Uterus (tissue), 4 donors: ENCODE measurements around the gene COL18A1. TPM values are rescaled to one million over a fixed set of nuclear protein-coding genes. Genes with fewer than 3 reads are reported as not detected.

Source experiments
- DNase-seq, 2 donors: peaks; one replicate each; pipeline ENCODE4 v3.0.0-alpha.2; 2019 to 2020
- H3K27ac ChIP-seq, 2 donors: fragments of 200-600 bp; sonication (generic); 1 replicate in 1 of 2; 2 replicates in 1 of 2; pipeline ENCODE4 v1.5.1; 2016 to 2018
- H3K27me3 ChIP-seq, 2 donors: fragments of 200-600 bp; sonication (generic); one replicate each; pipeline ENCODE4 v1.5.1; 2018 to 2019; ENCODE audit warnings: control low read depth in 1 of 2
- H3K36me3 ChIP-seq, 2 donors: fragments of 200-600 bp; sonication (generic); one replicate each; pipeline ENCODE4 v1.5.1; 2019; ENCODE audit warnings: control low read depth in 1 of 2
- H3K4me1 ChIP-seq, 2 donors: fragments of 200-600 bp; sonication (generic); one replicate each; pipeline ENCODE4 v1.5.1; 2018 to 2019; ENCODE audit warnings: control low read depth in 1 of 2
- H3K4me3 ChIP-seq, 2 donors: fragments of 200-600 bp; sonication (generic); 1 replicate in 1 of 2; 2 replicates in 1 of 2; pipeline ENCODE4 v1.5.1; 2018 to 2019; ENCODE audit warnings: mild to moderate bottlenecking in 1 of 2
- H3K9me3 ChIP-seq, 2 donors: fragments of 200-600 bp; sonication (generic); one replicate each; pipeline ENCODE4 v1.5.1; 2019; ENCODE audit warnings: control low read depth in 1 of 2
- POLR2A ChIP-seq, 2 donors: fragments of 450-650 bp; IDR thresholded peaks; one replicate each; pipeline ENCODE4 v1.6.1; 2016; ENCODE audit warnings: antibody characterized with exemption in 2 of 2, mild to moderate bottlenecking in 1 of 2, moderate library complexity in 1 of 2
- intact Hi-C: fragments of 100-400 bp; cut with DNase I; formaldehyde crosslinking; loops from one replicate; pipeline ENCODE4 v1.15.1; 2023; ENCODE audit warnings: low total_unique reads
- total RNA-seq, 4 donors: library from RNA; depleted of rRNA in 3 of 4; stranded (reverse); fragments of >200 nt in 3 of 4; gene quantifications; one replicate each; pipeline versions ENCODE4 v1.1.0 to v1.2.4, GENCODE V29; 2014 to 2023
- TF ChIP-seq, protein P1 (sequence below), 4 experiments: fragments of 200-600 bp in 2 of 4; fragments of 450-650 bp in 2 of 4; sonication (generic) in 2 of 4; IDR thresholded peaks; one replicate each; pipeline ENCODE4 v1.5.1; 2016 to 2019; ENCODE audit warnings: antibody characterized with exemption in 4 of 4, mild to moderate bottlenecking in 2 of 4, moderate library complexity in 1 of 4
- donor health status: DM: yes; HTN: yes; CAD: no.

The COL18A1 gene
- total RNA-seq, 4 donors from 2014 or later, result 73.0 to 223 (median 152) TPM

DNA sequence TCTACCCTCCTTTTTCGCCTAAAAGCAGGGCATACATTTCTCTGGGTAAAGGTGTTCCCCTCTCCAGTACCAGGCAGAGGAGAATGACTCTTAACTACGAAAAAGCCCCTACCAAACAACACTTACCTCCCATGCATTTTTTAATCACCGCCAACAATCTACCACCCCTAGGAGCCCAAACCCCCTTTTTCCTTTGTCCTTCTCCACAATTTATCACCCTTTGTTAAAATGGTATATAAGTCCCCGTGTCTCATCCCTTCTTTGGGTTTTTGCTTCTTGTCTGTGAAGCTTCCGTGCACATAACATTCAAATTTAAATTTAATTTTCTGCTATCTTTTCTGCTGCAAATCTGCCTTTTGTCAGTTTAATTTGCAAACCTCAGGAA is 27.6 kb upstream of the COL18A1 start:
- intact Hi-C loops, result no loop called here
- no peak overlapping the region for H3K4me3 ChIP-seq
- TF ChIP-seq, protein P1, sequence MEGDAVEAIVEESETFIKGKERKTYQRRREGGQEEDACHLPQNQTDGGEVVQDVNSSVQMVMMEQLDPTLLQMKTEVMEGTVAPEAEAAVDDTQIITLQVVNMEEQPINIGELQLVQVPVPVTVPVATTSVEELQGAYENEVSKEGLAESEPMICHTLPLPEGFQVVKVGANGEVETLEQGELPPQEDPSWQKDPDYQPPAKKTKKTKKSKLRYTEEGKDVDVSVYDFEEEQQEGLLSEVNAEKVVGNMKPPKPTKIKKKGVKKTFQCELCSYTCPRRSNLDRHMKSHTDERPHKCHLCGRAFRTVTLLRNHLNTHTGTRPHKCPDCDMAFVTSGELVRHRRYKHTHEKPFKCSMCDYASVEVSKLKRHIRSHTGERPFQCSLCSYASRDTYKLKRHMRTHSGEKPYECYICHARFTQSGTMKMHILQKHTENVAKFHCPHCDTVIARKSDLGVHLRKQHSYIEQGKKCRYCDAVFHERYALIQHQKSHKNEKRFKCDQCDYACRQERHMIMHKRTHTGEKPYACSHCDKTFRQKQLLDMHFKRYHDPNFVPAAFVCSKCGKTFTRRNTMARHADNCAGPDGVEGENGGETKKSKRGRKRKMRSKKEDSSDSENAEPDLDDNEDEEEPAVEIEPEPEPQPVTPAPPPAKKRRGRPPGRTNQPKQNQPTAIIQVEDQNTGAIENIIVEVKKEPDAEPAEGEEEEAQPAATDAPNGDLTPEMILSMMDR (IDR thresholded peaks at IDR 0.05), result no peak
- no peak for TF ChIP-seq POLR2A (IDR thresholded peaks at IDR 0.05)
- no peaks in the 10 kb centered on the region for H3K4me1 ChIP-seq
- no peak for DNase-seq
- no peaks in the 10 kb centered on the region for H3K36me3 ChIP-seq
- no peak overlapping the region for H3K27ac ChIP-seq
- H3K9me3 ChIP-seq, result no peaks in the 10 kb centered on the region
- no peaks in the 10 kb centered on the region for H3K27me3 ChIP-seq

DNA sequence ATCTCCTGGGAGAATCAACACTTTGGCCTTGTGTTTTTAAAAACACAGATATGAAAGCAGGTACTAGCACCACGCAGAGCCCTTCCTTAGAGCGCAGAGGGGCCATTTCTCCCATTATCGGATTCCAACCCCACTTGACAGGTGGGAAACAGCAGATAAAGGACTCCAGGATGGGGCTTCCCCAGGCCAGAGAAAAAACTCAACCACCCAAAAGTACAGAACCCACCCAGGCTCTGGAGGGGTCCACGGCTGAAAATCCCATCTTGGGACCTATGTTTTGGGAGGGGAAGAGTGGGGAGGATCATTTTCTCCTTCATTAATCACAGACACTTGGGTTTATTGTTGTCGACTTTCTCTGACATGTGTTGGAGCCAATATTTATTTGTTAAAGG is 27.1 kb upstream of the COL18A1 start:
- TF ChIP-seq POLR2A (IDR thresholded peaks at IDR 0.05), result no peak
- TF ChIP-seq, protein P1 (IDR thresholded peaks at IDR 0.05), result no peak
- intact Hi-C loops, result no loop called here
- H3K4me1 ChIP-seq, result no peaks in the 10 kb centered on the region
- DNase-seq, result peak in 1 of 2 donors; percentile 2
- H3K4me3 ChIP-seq, result no peak overlapping the region
- H3K36me3 ChIP-seq, result no peaks in the 10 kb centered on the region
- no peak overlapping the region for H3K27ac ChIP-seq
- H3K9me3 ChIP-seq, result no peaks in the 10 kb centered on the region
- H3K27me3 ChIP-seq, result no peaks in the 10 kb centered on the region

DNA sequence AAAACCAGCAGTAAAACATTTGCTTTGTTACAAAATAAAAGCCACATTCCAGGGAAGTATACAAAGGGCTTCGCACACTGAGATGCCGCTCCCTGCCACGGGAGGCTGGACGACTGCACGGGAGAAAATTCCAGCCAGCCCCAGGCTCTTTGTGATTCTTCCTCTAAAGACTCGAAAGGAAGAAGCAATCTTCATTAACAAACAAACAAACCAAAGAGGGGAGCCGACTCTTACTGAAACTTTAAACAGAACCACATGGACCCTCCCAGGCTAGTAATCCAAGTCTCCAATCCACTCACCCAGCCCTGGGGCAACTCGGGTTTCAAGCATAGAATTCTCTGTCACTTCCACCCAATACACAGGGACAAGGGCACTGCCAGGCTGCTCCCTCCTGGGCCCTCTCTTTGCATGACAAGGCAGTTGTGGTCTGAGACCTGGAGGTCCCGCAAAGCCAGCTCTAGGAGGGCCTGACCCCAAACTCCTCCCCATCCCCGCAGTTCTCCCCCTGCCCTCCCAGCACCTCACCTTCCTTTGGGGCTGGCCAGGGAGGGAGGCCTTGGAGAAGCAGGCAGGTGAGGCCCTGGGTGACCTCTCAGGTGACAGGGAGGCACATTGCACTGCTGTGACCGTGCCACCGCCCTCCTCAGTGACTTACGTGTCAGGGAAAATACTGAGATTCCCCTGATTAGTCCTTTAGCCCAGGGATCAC is 26.6 kb upstream of the COL18A1 start:
- Histone ChIP-seq H3K27me3 (no peaks in the 10 kb centered on the region), H3K27ac (no peak overlapping the region), H3K4me3 (no peak overlapping the region), H3K4me1 (no peaks in the 10 kb centered on the region), H3K9me3 (no peaks in the 10 kb centered on the region), H3K36me3 (no peaks in the 10 kb centered on the region)
- peak in 1 of 2 donors; percentile 13 for DNase-seq
- intact Hi-C loops, result no loop called here
- TF ChIP-seq POLR2A (IDR thresholded peaks at IDR 0.05), result no peak
- TF ChIP-seq, protein P1 (IDR thresholded peaks at IDR 0.05), result no peak

DNA sequence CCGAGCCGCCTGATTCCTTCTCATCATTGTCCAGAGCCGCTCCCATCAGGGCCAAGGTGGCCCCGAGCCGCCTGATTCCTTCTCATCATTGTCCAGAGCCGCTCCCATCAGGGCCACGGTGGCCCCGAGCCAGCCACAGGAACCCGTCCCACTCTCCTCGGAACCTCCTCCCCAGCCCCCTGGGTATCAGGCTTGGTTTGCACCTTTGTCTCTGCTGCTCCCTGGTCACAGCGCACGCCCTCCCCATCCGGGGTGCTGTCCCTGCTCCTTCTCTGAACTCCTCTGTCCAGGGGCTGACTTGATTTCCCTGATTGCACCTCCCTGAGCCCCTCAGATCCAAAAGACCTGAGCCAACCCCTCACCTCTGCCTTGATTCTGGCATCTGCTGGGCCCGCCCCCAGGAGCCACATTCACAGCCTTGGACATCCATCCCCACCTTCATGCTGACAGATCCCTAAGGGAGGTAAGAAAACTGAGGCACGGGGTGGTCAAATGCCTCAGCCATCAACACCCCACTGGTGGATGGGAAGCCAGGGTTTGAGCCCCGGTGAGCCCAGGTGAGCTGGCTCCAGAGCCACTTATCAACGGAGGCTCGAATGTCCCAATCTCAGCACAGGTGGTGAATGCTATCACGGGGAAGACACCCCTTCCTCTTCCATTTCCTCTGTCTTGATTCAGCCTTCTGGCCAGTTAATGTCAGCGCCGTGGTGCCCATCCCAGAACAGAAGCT is 25.6 kb upstream of the COL18A1 start:
- DNase-seq, result peak in 1 of 2 donors; percentile 10
- H3K36me3 ChIP-seq, result no peaks in the 10 kb centered on the region
- H3K27ac ChIP-seq, result no peak overlapping the region
- no peak overlapping the region for H3K4me3 ChIP-seq
- H3K9me3 ChIP-seq, result no peaks in the 10 kb centered on the region
- no peaks in the 10 kb centered on the region for H3K27me3 ChIP-seq
- intact Hi-C loops, result no loop called here
- no peaks in the 10 kb centered on the region for H3K4me1 ChIP-seq
- TF ChIP-seq, protein P1 (IDR thresholded peaks at IDR 0.05), result no peak
- TF ChIP-seq POLR2A (IDR thresholded peaks at IDR 0.05), result no peak

DNA sequence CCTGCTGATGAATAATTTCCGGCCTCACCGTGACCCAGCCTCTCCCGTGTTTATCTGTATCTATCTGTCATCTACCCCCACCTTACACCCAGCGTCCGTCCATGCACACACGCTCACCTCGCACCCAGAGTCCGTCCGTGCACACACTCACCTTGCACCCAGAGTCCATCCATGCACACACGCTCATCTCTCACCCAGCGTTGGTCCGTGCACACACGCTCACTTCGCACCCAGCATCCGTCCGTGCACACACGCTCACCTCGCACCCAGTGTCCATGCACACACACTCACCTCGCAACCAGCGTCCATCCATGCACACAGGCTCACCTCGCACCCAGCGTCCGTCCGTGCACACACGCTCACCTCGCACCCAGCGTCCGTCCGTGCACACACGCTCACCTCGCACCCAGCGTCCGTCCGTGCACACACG is 25.0 kb upstream of the COL18A1 start:
- DNase-seq, result no peak
- Histone ChIP-seq H3K4me1 (no peaks in the 10 kb centered on the region), H3K27me3 (no peaks in the 10 kb centered on the region), H3K4me3 (no peak overlapping the region), H3K36me3 (no peaks in the 10 kb centered on the region), H3K9me3 (no peaks in the 10 kb centered on the region), H3K27ac (no peak overlapping the region)
- intact Hi-C loops, result no loop called here
- TF ChIP-seq, protein P1 (IDR thresholded peaks at IDR 0.05), result no peak
- TF ChIP-seq POLR2A (IDR thresholded peaks at IDR 0.05), result no peak
